ENCODE data around the gene MYLK4.

The MYLK4 gene

DNA sequence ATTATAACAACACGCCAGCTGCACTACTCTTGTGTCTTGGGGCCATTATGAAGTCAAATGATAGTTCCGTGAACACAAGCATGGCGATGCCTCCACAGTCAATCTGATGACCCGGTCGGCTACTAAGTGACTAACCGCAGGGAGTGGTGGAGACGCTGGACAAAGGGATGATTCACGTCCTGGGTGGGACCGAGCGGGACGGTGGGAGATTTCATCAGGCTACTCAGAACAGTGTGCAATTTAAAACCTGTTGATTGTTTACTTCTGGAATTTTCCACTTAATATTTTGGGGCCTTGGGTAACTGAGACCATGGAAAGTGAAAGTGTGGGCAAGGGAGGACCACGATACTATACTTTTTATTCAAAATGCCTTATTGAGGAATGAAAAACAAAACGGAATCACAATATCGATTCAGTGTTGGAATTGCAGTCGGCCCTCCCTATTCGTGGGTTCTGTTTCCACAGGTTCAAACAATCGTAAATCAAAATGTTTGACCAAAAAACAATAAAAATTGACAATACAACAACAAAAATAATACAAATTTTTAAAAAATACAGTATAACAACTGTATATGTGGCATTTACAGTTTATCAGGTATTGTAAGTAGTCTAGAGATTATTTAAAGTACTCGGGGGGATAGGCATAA, 66.5 kb downstream of the MYLK4 start:
- no peak for TF ChIP-seq EZH2 (IDR thresholded peaks at IDR 0.05)
- TF ChIP-seq FOXP2 (optimal IDR thresholded peaks at IDR 0.05; ENCODE audit: control extremely low read depth, extremely low read length, insufficient read depth), result no peak
- no peak for TF ChIP-seq POLR2AphosphoS5 (IDR thresholded peaks at IDR 0.05; ENCODE audit: borderline replicate concordance, low read depth, low read length)
- no peak for DNase-seq (ENCODE audit: low read depth, low spot score)
- no peaks in the 10 kb centered on the region for H3K36me3 ChIP-seq (ENCODE audit: insufficient read depth, low read length)
- H3K9ac ChIP-seq (ENCODE audit: insufficient read length), result no peak overlapping the region
- no peaks in the 10 kb centered on the region for H3K9me3 ChIP-seq (ENCODE audit: low read depth, low read length)
- H3K27ac ChIP-seq, result no peak overlapping the region
- no peak overlapping the region for H3K4me3 ChIP-seq

DNA sequence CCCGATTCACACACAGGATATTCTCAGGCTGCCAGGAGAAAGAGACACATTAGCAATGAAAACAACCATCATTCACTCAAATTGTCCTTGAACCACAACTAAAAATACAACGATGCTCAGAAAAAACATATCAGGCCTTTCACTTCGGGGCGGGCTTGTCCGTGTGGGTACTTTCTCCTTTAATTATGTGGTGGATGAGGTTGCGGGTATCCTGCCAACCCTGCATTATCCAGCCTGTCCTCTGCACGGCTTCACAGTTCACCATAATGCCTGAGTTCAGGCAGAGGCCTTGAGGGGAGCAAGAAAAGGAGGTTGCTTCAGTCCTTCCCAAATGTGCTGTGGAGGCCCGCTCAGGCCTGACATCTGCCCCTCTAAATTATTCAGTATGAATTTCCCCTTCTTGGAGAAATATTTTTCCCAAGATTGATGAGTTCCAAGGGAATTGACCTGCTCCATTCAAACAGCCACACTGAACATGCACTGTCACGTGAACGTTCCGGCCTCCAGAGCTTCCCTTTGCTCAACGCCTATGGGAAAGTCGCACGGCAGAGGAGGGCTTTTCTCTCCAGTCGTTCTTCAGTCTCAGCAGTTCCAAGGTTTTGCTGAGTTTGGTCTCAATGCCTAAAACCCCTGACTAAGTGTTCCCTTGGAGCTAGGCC, 70.3 kb downstream of the MYLK4 start:
- no peak overlapping the region for H3K4me3 ChIP-seq
- no peaks in the 10 kb centered on the region for H3K9me3 ChIP-seq (ENCODE audit: low read depth, low read length)
- no peak overlapping the region for H3K9ac ChIP-seq (ENCODE audit: insufficient read length)
- TF ChIP-seq FOXP2 (optimal IDR thresholded peaks at IDR 0.05; ENCODE audit: control extremely low read depth, extremely low read length, insufficient read depth) (no peak), EZH2 (IDR thresholded peaks at IDR 0.05) (no peak), POLR2AphosphoS5 (IDR thresholded peaks at IDR 0.05; ENCODE audit: borderline replicate concordance, low read depth, low read length) (no peak)
- H3K27ac ChIP-seq, result no peak overlapping the region
- no peak for DNase-seq (ENCODE audit: low read depth, low spot score)
- H3K36me3 ChIP-seq (ENCODE audit: insufficient read depth, low read length), result no peaks in the 10 kb centered on the region

DNA sequence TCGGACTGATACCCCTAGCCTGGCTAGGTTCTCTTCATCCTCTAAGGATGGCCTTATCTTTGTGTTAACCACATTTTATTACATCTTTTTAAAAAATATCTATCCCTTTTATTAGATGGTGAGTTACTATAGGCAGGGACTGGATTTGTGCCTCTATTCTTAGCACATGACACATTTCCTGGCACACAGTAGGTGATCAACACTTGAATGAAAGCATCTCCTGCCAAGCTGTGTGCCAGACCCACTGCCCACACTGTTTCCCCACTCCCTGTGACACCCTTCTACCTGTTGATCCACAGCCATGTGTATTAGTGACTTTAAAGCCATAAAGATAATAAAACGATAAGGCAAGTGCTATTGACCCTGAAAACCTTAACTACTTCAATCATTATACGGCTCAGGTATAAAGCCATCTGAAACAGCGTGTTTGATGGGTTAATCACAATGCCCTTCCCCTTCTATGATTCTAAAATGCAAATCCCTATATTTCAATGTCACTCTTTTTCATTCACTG, 73.6 kb downstream of the MYLK4 start:
- TF ChIP-seq POLR2AphosphoS5 (IDR thresholded peaks at IDR 0.05; ENCODE audit: borderline replicate concordance, low read depth, low read length), result no peak
- no peak for TF ChIP-seq FOXP2 (optimal IDR thresholded peaks at IDR 0.05; ENCODE audit: control extremely low read depth, extremely low read length, insufficient read depth)
- TF ChIP-seq EZH2 (IDR thresholded peaks at IDR 0.05), result no peak
- Histone ChIP-seq H3K27ac (no peak overlapping the region), H3K9ac (ENCODE audit: insufficient read length) (no peak overlapping the region), H3K4me3 (no peak overlapping the region), H3K9me3 (ENCODE audit: low read depth, low read length) (no peaks in the 10 kb centered on the region), H3K36me3 (ENCODE audit: insufficient read depth, low read length) (no peaks in the 10 kb centered on the region)
- no peak for DNase-seq (ENCODE audit: low read depth, low spot score)

DNA sequence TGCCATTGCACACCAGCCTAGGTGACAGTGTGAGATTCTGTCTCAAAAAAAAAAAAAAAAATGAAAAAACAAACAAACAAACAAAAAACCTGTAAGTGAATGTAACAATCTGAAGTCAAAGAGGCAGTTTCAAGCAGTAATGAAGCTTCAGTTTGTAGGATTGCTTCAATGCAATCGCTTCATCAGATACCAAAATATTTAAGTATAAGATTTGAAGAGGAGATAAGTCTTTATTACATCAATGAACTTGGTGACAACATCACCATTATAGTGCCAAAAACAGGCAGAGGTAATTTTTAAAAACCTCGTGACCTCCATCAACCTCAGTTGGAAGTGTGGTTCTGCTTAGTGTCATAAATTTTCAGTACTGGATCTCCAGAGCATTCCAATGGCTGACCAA, 74.7 kb downstream of the MYLK4 start:
- no peaks in the 10 kb centered on the region for H3K36me3 ChIP-seq (ENCODE audit: insufficient read depth, low read length)
- DNase-seq (ENCODE audit: low read depth, low spot score), result no peak
- no peak overlapping the region for H3K9ac ChIP-seq (ENCODE audit: insufficient read length)
- TF ChIP-seq FOXP2 (optimal IDR thresholded peaks at IDR 0.05; ENCODE audit: control extremely low read depth, extremely low read length, insufficient read depth), result no peak
- no peak for TF ChIP-seq POLR2AphosphoS5 (IDR thresholded peaks at IDR 0.05; ENCODE audit: borderline replicate concordance, low read depth, low read length)
- TF ChIP-seq EZH2 (IDR thresholded peaks at IDR 0.05), result no peak
- no peak overlapping the region for H3K27ac ChIP-seq
- no peaks in the 10 kb centered on the region for H3K9me3 ChIP-seq (ENCODE audit: low read depth, low read length)
- no peak overlapping the region for H3K4me3 ChIP-seq

DNA sequence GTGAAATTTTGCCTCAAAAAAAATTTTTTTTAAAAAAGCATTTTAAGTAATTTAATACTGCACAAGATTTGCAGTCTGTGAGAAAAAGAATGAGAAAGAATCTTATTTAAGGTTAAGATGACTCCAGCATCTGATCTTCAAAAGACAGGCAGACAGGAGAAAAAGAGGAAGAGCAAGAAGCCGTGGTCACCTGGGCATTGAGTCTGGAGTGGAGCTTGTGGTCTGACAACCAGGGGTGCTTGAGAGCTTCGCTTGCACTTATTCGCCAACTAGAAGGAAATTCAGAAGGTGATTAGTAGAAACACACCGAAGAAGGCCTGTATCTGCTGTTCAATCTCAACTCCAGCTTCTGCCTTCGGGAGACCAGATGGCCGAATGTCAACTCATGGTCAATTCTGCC, 75.9 kb downstream of the MYLK4 start:
- Histone ChIP-seq H3K36me3 (ENCODE audit: insufficient read depth, low read length) (no peaks in the 10 kb centered on the region), H3K9me3 (ENCODE audit: low read depth, low read length) (no peaks in the 10 kb centered on the region), H3K4me3 (no peak overlapping the region), H3K9ac (ENCODE audit: insufficient read length) (no peak overlapping the region), H3K27ac (no peak overlapping the region)
- no peak for TF ChIP-seq FOXP2 (optimal IDR thresholded peaks at IDR 0.05; ENCODE audit: control extremely low read depth, extremely low read length, insufficient read depth)
- TF ChIP-seq POLR2AphosphoS5 (IDR thresholded peaks at IDR 0.05; ENCODE audit: borderline replicate concordance, low read depth, low read length), result no peak
- TF ChIP-seq EZH2 (IDR thresholded peaks at IDR 0.05), result no peak
- DNase-seq (ENCODE audit: low read depth, low spot score), result no peak

DNA sequence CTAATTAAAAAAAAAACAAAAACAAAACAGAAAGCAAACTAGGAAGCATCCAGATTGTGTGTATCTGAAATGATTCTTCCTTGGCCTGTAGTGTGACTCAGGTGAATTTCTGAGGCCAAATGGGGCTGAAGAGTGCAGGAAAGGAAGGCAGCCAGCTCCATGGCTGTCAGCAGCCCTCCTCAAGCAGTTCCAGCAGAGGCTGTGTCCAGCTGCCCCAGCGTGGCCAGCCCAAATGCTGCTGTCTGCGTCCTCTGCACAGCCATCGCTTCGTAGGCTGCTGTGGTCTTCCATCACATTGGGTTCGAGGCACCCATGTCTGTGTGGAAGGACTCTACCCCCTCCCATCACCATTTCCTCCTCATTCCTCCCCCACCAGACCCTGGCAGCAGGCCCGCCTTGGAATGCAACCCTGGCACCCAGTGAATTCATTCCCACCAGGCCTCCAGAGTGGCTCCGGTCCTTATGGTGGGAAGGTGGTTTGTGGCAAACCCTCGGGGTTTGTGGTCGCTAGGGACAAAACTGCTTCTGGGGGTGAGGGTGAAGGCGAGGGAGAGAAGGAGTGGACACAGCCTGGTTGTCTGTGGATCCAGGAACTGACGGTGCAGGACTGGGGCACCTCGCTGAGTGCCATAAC, 81.5 kb downstream of the MYLK4 start:
- Histone ChIP-seq H3K36me3 (ENCODE audit: insufficient read depth, low read length) (no peaks in the 10 kb centered on the region), H3K9ac (ENCODE audit: insufficient read length) (no peak overlapping the region), H3K27ac (no peak overlapping the region), H3K9me3 (ENCODE audit: low read depth, low read length) (no peaks in the 10 kb centered on the region), H3K4me3 (no peak overlapping the region)
- TF ChIP-seq FOXP2 (optimal IDR thresholded peaks at IDR 0.05; ENCODE audit: control extremely low read depth, extremely low read length, insufficient read depth), result no peak
- no peak for TF ChIP-seq EZH2 (IDR thresholded peaks at IDR 0.05)
- no peak for TF ChIP-seq POLR2AphosphoS5 (IDR thresholded peaks at IDR 0.05; ENCODE audit: borderline replicate concordance, low read depth, low read length)
- DNase-seq (ENCODE audit: low read depth, low spot score), result no peak

DNA sequence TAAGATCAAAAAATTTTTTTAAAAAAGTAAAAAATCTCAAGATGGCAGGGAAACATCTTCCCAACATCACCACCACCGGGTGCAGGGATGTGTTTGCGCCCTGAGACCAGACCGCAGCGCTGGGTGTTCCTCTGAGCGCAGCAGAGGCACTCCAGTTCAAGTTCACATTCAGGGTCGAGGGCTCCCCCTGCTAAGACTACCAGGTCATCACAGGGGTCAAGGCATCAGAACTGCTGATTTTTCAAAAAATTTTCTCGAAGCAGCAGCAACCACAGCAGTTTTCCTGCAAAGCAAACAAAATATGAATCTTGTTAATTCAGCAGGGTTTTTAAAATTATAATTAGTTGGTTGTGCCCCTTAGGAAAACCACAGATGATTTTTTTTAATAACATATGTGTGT, 83.1 kb downstream of the MYLK4 start:
- no peak overlapping the region for H3K9ac ChIP-seq (ENCODE audit: insufficient read length)
- H3K27ac ChIP-seq, result peak overlapping the region; percentile 97
- peak overlapping the region; percentile 31 for H3K4me3 ChIP-seq
- peak; percentile 66; the same call in 1 of the 2 replicates for TF ChIP-seq POLR2AphosphoS5 (IDR thresholded peaks at IDR 0.05; ENCODE audit: borderline replicate concordance, low read depth, low read length)
- TF ChIP-seq FOXP2 (optimal IDR thresholded peaks at IDR 0.05; ENCODE audit: control extremely low read depth, extremely low read length, insufficient read depth), result no peak
- no peaks in the 10 kb centered on the region for H3K36me3 ChIP-seq (ENCODE audit: insufficient read depth, low read length)
- no peaks in the 10 kb centered on the region for H3K9me3 ChIP-seq (ENCODE audit: low read depth, low read length)
- DNase-seq (ENCODE audit: low read depth, low spot score), result peak; percentile 42

DNA sequence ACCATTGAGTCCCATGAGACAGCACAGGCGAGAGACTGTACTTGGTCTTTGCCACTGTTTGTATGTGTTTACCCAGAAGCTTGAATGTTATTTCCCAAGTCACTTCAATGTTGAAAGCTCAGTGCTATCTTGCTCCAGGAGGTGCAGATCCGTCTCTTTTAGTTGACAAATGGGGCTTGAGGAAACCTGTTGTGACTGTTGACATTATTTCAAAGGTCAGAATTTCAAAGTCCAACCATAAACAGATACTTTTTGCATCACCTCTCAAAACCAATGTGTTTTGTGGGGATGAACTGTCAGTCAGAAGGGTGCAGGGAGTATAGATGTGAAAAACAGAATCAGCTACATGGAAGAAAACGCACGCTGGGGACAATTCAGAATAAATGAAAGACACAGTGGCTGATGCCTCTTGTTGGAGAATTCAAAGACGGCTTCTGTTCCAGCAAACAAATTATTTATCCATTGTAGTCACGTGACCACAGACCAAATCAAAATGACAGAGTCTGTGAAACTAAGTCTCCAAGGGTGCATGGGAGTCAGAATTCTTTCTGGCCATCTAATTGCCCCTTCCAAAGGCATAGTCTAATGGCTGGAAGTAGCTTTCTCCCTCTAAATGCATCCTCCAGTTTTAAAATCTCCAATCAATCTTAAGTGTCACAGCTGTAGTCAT, 83.7 kb downstream of the MYLK4 start:
- TF ChIP-seq EZH2 (IDR thresholded peaks at IDR 0.05), result no peak
- TF ChIP-seq FOXP2 (optimal IDR thresholded peaks at IDR 0.05; ENCODE audit: control extremely low read depth, extremely low read length, insufficient read depth), result no peak
- TF ChIP-seq POLR2AphosphoS5 (IDR thresholded peaks at IDR 0.05; ENCODE audit: borderline replicate concordance, low read depth, low read length), result no peak
- Histone ChIP-seq H3K9me3 (ENCODE audit: low read depth, low read length) (no peaks in the 10 kb centered on the region), H3K27ac (peak overlapping the region; percentile 97), H3K4me3 (no peak overlapping the region; the same call in 1 of the 2 replicates), H3K9ac (ENCODE audit: insufficient read length) (no peak overlapping the region), H3K36me3 (ENCODE audit: insufficient read depth, low read length) (no peaks in the 10 kb centered on the region)
- no peak for DNase-seq (ENCODE audit: low read depth, low spot score)

All from SK-N-MC (cell line).